ENCODE results near the gene SYNRG. TPM values are rescaled to one million over a fixed set of nuclear protein-coding genes. Genes with fewer than 3 reads are reported as not detected.

SYNRG gene

Small RNA genes within 50 kb of the gene (small RNA-seq; reads per million reads assigned to genes)
- not detected for gene MIR378J (ENCODE audit: insufficient read depth)
